ENCODE data around the gene ANKH. TPM values are rescaled to one million over a fixed set of nuclear protein-coding genes. Genes with fewer than 3 reads are reported as not detected.

ANKH gene
- total RNA-seq, 2 donors from 2014 or later = 76.5 to 106 TPM

DNA sequence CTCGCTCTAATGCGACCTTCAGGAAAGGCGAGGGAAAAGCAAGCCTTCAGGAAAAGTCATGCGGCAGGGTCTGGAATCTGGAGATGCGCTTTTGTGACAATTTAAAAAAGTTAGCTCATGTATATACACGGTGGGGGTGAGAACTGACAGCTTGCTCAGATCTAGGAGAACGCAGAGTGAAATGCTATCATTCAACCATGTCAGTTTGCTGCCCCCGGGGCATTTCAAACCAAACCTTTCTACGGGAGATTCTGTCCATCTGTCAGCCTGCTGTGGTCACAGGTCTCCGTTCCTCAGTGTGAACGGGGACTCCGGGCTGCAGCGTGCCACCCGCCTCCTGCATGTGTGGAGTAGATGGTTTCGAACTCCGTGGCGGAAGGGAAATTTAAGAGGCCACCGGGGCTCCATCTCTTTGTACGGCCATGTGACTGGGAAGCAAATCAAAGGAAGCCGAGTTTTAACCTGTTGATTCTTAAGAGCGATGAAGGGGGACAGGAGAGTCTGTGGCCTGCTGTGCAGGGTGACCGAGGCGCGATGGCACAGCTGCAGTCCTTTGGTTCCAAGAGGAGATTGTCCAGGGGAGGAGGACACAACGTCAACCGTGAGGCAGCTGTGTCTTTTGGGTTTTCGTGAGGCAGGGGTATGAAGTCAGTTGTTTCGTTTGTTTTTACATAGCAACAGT, 161.1 kb downstream of the ANKH start:
- intact Hi-C loops (cut with DNase I) = no loop called here
- 93% methylated on average over 28 of the region's 28 CpGs for WGBS
- Histone ChIP-seq H3K4me1 (replicated peaks) (no peaks in the 10 kb centered on the region), H3K27ac (peak overlapping the region in 1 of 2 donors; percentile 44), H3K36me3 (peaks cover 0 to 22% of the 10 kb centered on the region in 2 donors), H3K4me3 (no peak overlapping the region), H3K27me3 (replicated peaks; ENCODE audit: insufficient read depth) (no peaks in the 10 kb centered on the region), H3K9me3 (no peaks in the 10 kb centered on the region)
- DNase-seq (ENCODE audit: low spot score) = no peak
- TF ChIP-seq POLR2AphosphoS5 (IDR thresholded peaks at IDR 0.05) = no peak
- TF ChIP-seq, protein P1, sequence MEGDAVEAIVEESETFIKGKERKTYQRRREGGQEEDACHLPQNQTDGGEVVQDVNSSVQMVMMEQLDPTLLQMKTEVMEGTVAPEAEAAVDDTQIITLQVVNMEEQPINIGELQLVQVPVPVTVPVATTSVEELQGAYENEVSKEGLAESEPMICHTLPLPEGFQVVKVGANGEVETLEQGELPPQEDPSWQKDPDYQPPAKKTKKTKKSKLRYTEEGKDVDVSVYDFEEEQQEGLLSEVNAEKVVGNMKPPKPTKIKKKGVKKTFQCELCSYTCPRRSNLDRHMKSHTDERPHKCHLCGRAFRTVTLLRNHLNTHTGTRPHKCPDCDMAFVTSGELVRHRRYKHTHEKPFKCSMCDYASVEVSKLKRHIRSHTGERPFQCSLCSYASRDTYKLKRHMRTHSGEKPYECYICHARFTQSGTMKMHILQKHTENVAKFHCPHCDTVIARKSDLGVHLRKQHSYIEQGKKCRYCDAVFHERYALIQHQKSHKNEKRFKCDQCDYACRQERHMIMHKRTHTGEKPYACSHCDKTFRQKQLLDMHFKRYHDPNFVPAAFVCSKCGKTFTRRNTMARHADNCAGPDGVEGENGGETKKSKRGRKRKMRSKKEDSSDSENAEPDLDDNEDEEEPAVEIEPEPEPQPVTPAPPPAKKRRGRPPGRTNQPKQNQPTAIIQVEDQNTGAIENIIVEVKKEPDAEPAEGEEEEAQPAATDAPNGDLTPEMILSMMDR (IDR thresholded peaks at IDR 0.05) = no peak
- TF ChIP-seq POLR2A (IDR thresholded peaks at IDR 0.05) = no peak

DNA sequence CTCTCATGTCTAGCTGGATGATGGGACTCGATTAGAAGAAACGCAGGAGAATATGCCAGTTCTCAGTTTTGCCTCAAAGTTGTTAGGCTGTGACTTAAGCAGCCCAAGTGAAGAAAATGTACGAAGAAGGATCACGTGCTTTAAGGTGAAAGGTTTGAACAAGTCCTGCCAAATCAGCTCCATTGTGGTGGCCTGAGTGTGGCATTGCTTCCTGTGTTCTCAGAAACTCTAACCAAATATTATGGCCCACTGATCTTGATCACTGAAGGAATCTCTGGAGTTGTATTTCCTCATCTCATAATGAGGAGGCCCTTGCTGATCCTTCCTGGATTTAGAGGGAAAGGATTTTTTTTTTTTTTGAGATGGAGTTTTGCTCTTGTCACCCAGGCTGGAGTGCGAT, 163.0 kb downstream of the ANKH start:
- H3K36me3 ChIP-seq = peaks cover 0 to 22% of the 10 kb centered on the region in 2 donors
- 97% methylated on average over 5 of the region's 5 CpGs for WGBS
- no peaks in the 10 kb centered on the region for H3K9me3 ChIP-seq
- H3K4me1 ChIP-seq (replicated peaks) = no peaks in the 10 kb centered on the region
- intact Hi-C loops (cut with DNase I) = no loop called here
- H3K4me3 ChIP-seq = no peak overlapping the region
- H3K27me3 ChIP-seq (replicated peaks; ENCODE audit: insufficient read depth) = no peaks in the 10 kb centered on the region
- TF ChIP-seq POLR2A (IDR thresholded peaks at IDR 0.05) (no peak), POLR2AphosphoS5 (IDR thresholded peaks at IDR 0.05) (no peak)
- TF ChIP-seq, protein P1 (IDR thresholded peaks at IDR 0.05) = no peak
- DNase-seq (ENCODE audit: low spot score) = no peak
- H3K27ac ChIP-seq = peak overlapping the region; percentile 25 to 51

DNA sequence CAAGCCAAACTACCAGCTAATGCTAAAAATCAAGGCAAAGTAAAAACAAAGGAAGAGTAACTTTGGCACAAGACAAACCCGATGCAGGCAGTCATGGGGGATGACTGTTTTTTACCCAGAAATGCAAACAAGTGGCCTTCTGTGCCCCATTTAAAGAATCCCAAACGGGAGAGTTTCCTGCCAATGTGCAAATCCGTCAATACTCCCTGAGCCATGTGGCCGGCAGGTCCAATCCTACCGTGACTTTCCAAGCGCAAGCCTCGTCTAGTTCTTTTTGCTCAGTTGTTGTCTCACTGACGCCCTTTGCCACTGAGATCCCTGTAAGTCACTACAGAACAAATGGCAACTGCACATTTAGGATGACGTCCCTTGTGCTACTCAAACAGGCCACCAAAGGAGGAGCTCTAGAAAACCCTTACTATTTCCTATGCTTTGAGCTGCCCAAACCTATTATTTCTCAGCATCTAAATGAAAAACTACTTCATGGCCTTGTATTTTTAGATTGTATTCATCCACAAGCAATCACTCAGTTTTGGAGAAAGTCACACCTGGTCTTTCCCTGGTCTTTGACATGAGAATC, 163.7 kb downstream of the ANKH start:
- TF ChIP-seq POLR2AphosphoS5 (IDR thresholded peaks at IDR 0.05) (no peak), POLR2A (IDR thresholded peaks at IDR 0.05) (no peak)
- TF ChIP-seq, protein P1 (IDR thresholded peaks at IDR 0.05) = no peak

DNA sequence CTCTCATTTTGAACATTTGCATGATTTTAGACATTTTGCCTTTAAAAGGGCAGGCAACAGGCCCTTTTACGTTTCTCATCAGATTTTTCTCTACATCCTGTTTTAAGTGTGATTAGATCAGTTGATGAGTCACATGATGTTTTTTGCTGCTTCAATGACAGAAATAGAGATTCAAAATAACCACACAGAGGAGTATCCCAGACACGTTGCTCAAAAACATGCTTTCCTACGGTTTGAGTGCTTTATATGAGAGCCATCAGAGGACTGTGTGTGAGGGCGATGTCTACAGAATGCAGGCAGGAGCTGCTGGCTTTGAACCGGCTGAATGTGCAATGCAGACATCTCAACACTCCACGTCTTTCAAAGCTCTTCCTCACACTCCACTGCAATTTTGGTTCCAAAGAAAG, 165.0 kb downstream of the ANKH start:
- Histone ChIP-seq H3K27ac (peak overlapping the region in 1 of 2 donors; percentile 51), H3K36me3 (peaks cover 0 to 6% of the 10 kb centered on the region in 2 donors), H3K4me3 (no peak overlapping the region), H3K4me1 (replicated peaks) (no peaks in the 10 kb centered on the region), H3K27me3 (replicated peaks; ENCODE audit: insufficient read depth) (no peaks in the 10 kb centered on the region), H3K9me3 (no peaks in the 10 kb centered on the region)
- intact Hi-C loops (cut with DNase I) = no loop called here
- 36% methylated on average over 6 of the region's 6 CpGs for WGBS
- TF ChIP-seq, protein P1 (IDR thresholded peaks at IDR 0.05) = no peak
- TF ChIP-seq POLR2A (IDR thresholded peaks at IDR 0.05) (no peak), POLR2AphosphoS5 (IDR thresholded peaks at IDR 0.05) (no peak)
- DNase-seq (ENCODE audit: low spot score) = no peak

More for the DNA sequence above, 163.7 kb downstream of the ANKH start:
- Histone ChIP-seq H3K36me3 (peaks cover 0 to 18% of the 10 kb centered on the region in 2 donors), H3K9me3 (no peaks in the 10 kb centered on the region), H3K27me3 (replicated peaks; ENCODE audit: insufficient read depth) (no peaks in the 10 kb centered on the region), H3K4me1 (replicated peaks) (no peaks in the 10 kb centered on the region), H3K4me3 (no peak overlapping the region), H3K27ac (peak overlapping the region in 1 of 2 donors; percentile 51)
- intact Hi-C loops (cut with DNase I) = no loop called here
- WGBS = 79% methylated on average over 9 of the region's 9 CpGs
- DNase-seq (ENCODE audit: low spot score) = no peak

DNA sequence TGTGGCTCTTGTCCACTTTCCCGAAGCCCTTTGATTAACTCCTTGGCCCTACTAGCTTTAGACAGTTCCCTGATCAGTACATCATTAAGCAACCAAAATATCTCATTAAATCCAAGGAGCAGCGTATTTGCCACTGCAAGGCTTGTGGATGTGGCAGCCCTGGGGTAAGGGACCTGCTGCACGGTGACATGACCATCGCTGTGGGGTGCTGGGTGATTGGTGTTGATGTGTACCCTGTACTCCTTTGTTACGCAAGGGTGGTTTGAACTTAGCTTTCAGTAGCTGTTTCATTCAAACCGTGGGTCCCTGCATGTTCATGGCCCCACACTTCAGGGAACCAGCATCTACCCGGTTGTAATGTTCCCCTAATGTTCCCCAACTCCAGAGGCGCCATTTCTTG, 166.0 kb downstream of the ANKH start:
- H3K27ac ChIP-seq = peak overlapping the region in 1 of 2 donors; percentile 51
- no peak overlapping the region for H3K4me3 ChIP-seq
- intact Hi-C loops (cut with DNase I) = no loop called here
- no peaks in the 10 kb centered on the region for H3K9me3 ChIP-seq
- peaks cover 0 to 3% of the 10 kb centered on the region in 2 donors for H3K36me3 ChIP-seq
- WGBS = 94% methylated on average over 8 of the region's 8 CpGs
- H3K4me1 ChIP-seq (replicated peaks) = no peaks in the 10 kb centered on the region
- DNase-seq (ENCODE audit: low spot score) = no peak
- TF ChIP-seq POLR2AphosphoS5 (IDR thresholded peaks at IDR 0.05) (no peak), POLR2A (IDR thresholded peaks at IDR 0.05) (no peak)
- TF ChIP-seq, protein P1 (IDR thresholded peaks at IDR 0.05) = no peak
- no peaks in the 10 kb centered on the region for H3K27me3 ChIP-seq (replicated peaks; ENCODE audit: insufficient read depth)

Data from prostate gland (tissue), 2 donors.